GM10266 (cell line): ENCODE data around the gene SOX30.

Experiments
- DNase-seq: peaks from one replicate; pipeline ENCODE4 v3.0.0; 2012; ENCODE audit errors: extremely low spot score
- CTCF ChIP-seq: IDR thresholded peaks from 2 replicates; pipeline ENCODE4 v1.5.1; 2012; ENCODE audit warnings: mild to moderate bottlenecking, low read depth; ENCODE audit not compliant: control insufficient read depth, insufficient read depth; ENCODE audit errors: missing control alignments

The SOX30 gene

DNA sequence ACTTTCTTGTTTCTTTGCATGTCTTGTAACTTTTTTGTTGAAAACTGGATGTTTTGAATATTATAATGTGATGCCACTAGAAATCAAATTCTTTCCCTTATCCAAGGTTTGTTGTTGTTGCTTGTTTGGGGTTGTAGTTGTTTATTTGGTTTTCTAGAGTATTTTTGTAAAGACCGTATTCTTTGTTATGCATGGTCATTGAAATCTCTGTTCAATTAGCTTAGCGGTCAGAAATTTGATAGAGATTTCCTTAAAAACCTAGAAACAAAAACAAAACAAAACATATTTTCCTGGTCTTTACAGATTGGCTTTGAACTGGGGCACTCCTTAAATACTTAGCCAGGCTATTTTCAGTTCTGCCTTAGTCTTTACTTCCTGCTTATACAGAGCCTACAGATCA lies 21.9 kb downstream of the SOX30 start:
- no peak for DNase-seq
- no peak for TF ChIP-seq CTCF

- no peak for DNase-seq
- no peak for TF ChIP-seq CTCF
Observed at GRCh38 chr5:157626831-157627230, 25.4 kb downstream of the SOX30 start.

DNA sequence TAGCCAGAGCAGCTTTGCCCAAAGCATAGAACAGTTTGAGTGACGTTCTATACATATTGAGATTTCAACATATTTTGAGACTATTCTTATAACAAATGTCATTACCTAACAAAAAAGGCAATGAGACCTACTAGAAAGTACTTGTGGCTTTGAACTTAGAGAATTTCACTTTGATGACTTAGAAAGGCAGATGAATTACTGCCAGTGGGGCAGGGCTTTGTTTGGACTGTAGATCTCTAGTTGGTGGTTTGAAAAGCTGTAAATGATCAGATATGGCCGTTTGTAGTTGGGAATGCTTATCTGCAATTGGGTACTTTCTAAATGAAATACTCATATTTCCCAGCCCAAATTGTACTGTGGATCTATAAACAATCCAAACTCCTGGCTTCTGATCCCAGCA lies 28.1 kb downstream of the SOX30 start:
- no peak for DNase-seq
- no peak for TF ChIP-seq CTCF

- TF ChIP-seq CTCF = no peak
- no peak for DNase-seq
Observed at GRCh38 chr5:157620776-157621175, 31.5 kb downstream of the SOX30 start.

DNA sequence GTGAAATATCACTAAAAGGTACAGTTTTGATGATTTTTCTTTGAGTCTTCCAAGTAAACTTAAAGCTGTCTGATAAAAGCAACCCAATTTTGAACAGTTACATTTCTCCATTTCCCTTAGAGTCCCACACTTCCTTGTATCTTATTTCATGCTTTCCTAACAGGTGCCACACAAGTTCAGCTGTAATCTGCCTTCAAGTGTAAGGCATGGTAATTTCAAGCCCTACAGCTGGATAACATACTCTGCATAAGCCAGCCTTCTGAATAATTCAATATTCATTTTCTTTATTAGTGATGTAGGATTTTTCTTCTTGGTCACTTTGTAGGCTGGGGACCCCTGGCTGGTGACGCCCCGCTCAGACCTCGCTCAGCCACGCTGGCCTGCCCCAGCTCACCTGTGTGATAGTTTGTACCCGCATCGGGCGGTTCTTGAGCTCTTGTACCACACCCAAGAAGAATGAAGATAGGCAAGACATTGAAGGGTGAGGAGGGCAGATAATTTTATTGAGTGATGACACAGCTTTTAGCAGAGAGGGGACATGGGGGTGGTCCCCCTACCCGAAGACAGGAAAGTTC lies 34.0 kb downstream of the SOX30 start:
- no peak for DNase-seq
- TF ChIP-seq CTCF = no peak

DNA sequence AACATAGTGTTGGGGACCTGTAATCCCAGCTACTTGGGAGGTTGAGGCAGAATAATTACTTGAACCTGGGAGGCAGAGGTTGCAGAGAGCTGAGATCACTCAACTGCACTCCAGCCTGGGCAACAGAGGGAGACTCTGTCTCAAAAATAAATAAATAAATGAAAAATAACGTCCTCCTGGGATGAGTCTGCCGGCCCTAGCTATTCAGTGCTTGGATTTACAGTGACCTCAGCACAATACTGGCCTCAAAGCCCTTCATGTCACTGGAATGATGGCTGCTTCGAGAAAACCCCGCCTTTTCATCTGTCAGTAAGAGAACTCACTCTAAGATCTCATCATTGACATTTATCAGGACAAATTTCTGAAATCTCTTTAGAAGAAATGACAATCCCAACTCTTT lies 35.5 kb downstream of the SOX30 start:
- DNase-seq = no peak
- no peak for TF ChIP-seq CTCF

DNA sequence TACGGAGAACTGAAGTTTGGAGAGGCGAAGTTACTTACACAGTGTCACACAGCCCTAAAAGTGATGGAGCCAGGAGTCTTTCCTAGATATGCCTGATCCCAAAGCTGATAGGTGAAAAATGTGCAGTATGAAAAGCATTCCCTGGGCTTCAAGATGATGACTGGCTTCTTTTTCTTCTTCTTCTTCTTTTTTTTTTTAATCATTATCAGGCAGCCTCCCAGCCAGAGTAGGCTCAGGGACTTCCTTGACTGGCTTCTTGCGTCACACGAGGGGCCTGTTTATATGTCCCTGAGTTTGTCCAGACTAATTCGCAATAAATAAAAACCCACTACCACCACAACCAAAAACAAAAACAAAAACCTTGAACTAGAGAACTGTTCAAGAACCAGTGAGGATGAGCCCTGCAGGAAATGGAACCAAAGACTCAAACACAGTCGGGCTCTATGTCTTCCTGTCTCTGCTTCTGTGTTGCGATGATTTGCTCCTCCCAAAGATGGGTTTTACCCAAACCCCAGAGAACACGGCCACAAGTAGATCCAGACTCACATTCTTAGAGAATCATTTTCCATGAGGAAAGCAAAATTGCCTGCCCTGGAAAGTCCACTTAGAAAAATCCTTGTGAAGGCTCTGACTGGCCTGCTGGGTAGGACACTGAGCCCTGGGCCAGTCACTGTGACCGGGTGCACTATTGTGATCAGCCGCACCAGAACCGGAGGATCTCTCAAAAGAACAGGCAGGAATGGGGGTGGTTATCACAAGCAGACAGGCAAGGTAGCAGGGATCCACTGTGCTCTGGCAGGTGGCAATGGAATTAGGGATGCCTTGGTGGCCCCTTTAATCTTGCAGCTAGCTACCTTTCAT lies 38.6 kb downstream of the SOX30 start:
- no peak for DNase-seq
- no peak for TF ChIP-seq CTCF
